HEK293 (cell line): ENCODE measurements around the gene MACC1.

Experiments used
- CTCF ChIA-PET: fragments of 350-600 bp; formaldehyde crosslinking; extraction: SDS; loops from one replicate; lab custom pipeline; 2021; ENCODE audit warnings: antibody characterized with exemption; lab: Yijun Ruan, JAX
- POLR2A ChIA-PET: fragments of 300-600 bp; formaldehyde crosslinking; extraction: SDS; loops from one replicate; lab custom pipeline; 2020; ENCODE audit warnings: antibody characterized with exemption, inconsistent platforms; lab: Yijun Ruan, JAX
- H3K27ac ChIP-seq: fragments of 200-500 bp; sonication (Bioruptor generic); 2 replicates; pipeline ENCODE4 v1.5.1; 2014; ENCODE audit warnings: low read depth, low read length, control low read depth, inconsistent platforms; ENCODE audit errors: extremely low read depth
- H3K36me3 ChIP-seq, 2 experiments: fragments of 200-500 bp in 1 of 2; sonication (Bioruptor generic) in 1 of 2; 1 replicate in 1 of 2; 2 replicates in 1 of 2; pipeline ENCODE4 v1.5.1; 2014 to 2017; ENCODE audit warnings: inconsistent platforms in 2 of 2, low read length in 2 of 2; ENCODE audit not compliant: control insufficient read depth in 2 of 2, insufficient read depth in 1 of 2
- H3K4me1 ChIP-seq: fragments of 200-500 bp; sonication (Bioruptor generic); 2 replicates; pipeline ENCODE4 v1.5.1; 2014; ENCODE audit warnings: mild to moderate bottlenecking, low read length, inconsistent platforms; ENCODE audit not compliant: control insufficient read depth, insufficient read depth
- H3K4me3 ChIP-seq: 2 replicates; pipeline ENCODE4 v1.5.1; 2011; ENCODE audit warnings: low read depth, mild to moderate bottlenecking, control low read depth, low read length, moderate library complexity
- H3K9me3 ChIP-seq: fragments of 200-500 bp; sonication (Bioruptor generic); 2 replicates; pipeline ENCODE4 v1.5.1; 2014; ENCODE audit warnings: low read depth, low read length, inconsistent platforms; ENCODE audit not compliant: control insufficient read depth, insufficient read depth
- PRDM2 ChIP-seq: fragments of 450-650 bp; formaldehyde crosslinking; IDR thresholded peaks from 2 replicates; pipeline ENCODE4 v1.5.1; 2016; ENCODE audit warnings: missing biosample characterization, missing genetic modification characterization, borderline replicate concordance
- SP7 ChIP-seq: fragments of 450-650 bp; formaldehyde crosslinking; IDR thresholded peaks from 2 replicates; pipeline ENCODE4 v1.5.1; 2016; ENCODE audit warnings: missing biosample characterization, missing genetic modification characterization
- ZBTB49 ChIP-seq: fragments of 450-650 bp; formaldehyde crosslinking; IDR thresholded peaks from 2 replicates; pipeline ENCODE4 v1.5.1; 2016; ENCODE audit warnings: missing biosample characterization, missing genetic modification characterization, low read depth
- ZNF341 ChIP-seq: fragments of 450-650 bp; formaldehyde crosslinking; IDR thresholded peaks from 2 replicates; pipeline ENCODE4; 2016; ENCODE audit warnings: low read depth, missing biosample characterization, missing genetic modification characterization
- ZNF518A ChIP-seq: fragments of 450-650 bp; formaldehyde crosslinking; conservative IDR thresholded peaks from 2 replicates; pipeline ENCODE4 v1.5.1; 2016; ENCODE audit warnings: low read depth, missing biosample characterization, missing genetic modification characterization
- ZNF549 ChIP-seq: fragments of 450-650 bp; IDR thresholded peaks from 2 replicates; pipeline ENCODE4 v1.5.1; 2018; ENCODE audit warnings: missing biosample characterization, missing genetic modification characterization, mild to moderate bottlenecking, inconsistent platforms, moderate library complexity
- ZNF623 ChIP-seq: fragments of 450-650 bp; formaldehyde crosslinking; IDR thresholded peaks from 2 replicates; pipeline ENCODE4 v1.5.1; 2016; ENCODE audit warnings: missing biosample characterization, missing genetic modification characterization
- ZXDB ChIP-seq: fragments of 450-650 bp; formaldehyde crosslinking; IDR thresholded peaks from 2 replicates; pipeline ENCODE4 v1.5.1; 2016; ENCODE audit warnings: missing biosample characterization, missing genetic modification characterization

Gene MACC1

GRCh38 chr7:20219446-20220292, 2.5 kb upstream of the MACC1 start (continued):
- TF ChIP-seq PRDM2 (tag by site-specific recombination) (no peak), ZXDB (0 out of 2 replicates have a peak, but pooled peaks have one; percentile 13), ZNF549 (tag by site-specific recombination) (no peak), ZNF341 (tag by site-specific recombination) (0 out of 2 replicates have a peak, but pooled peaks have one; percentile 12), ZBTB49 (tag by site-specific recombination) (no peak), SP7 (tag by site-specific recombination) (0 out of 2 replicates have a peak, but pooled peaks have one; percentile 15), ZNF518A (tag by site-specific recombination) (peak; percentile 36; the same call in 1 of the 2 replicates)

GRCh38 chr7:20219062-20219445, 1.9 kb upstream of the MACC1 start:
- H3K4me3 ChIP-seq = no peak overlapping the region
- ChIA-PET CTCF (no interaction called here), POLR2A (no interaction called here)
- no peaks in the 10 kb centered on the region for H3K9me3 ChIP-seq
- no peak for TF ChIP-seq ZNF623
- H3K27ac ChIP-seq = no peak overlapping the region
- no peaks in the 10 kb centered on the region for H3K4me1 ChIP-seq
- no peaks in the 10 kb centered on the region for H3K36me3 ChIP-seq
